Fibroblast of lung (primary cell): Measurements from ENCODE around the gene WNT6.

Experiments used
- CTCF ChIP-seq, 2 donors: IDR thresholded peaks in 1 of 2; conservative IDR thresholded peaks in 1 of 2; 1 replicate in 1 of 2; 2 replicates in 1 of 2; pipeline ENCODE4 v1.5.1; 2011 to 2012; ENCODE audit warnings: low read length in 2 of 2, control low read depth in 1 of 2, inconsistent platforms in 1 of 2, low read depth in 1 of 2, mild to moderate bottlenecking in 1 of 2
- EZH2 ChIP-seq: IDR thresholded peaks from 2 replicates; pipeline ENCODE4 v1.5.1; 2012; ENCODE audit warnings: low read length, control low read depth, mild to moderate bottlenecking; ENCODE audit errors: missing control alignments

- TF ChIP-seq CTCF (conservative IDR thresholded peaks at IDR 0.05 in 1 of 2, IDR thresholded peaks at IDR 0.05 in 1 of 2; ENCODE audit: low read depth in 1 of 2, low read length in 2 of 2) = no peak
- no peak for TF ChIP-seq EZH2
Measured at GRCh38 chr2:218878486-218878885, 18.9 kb downstream of the WNT6 start.
